Measurements from ENCODE around the gene ETV3.
"Not testable (repeated sequence)": the region's sequence is repeated elsewhere in the genome, so short reads cannot be mapped to it uniquely, and the experiment has no call there.

Gene ETV3

DNA sequence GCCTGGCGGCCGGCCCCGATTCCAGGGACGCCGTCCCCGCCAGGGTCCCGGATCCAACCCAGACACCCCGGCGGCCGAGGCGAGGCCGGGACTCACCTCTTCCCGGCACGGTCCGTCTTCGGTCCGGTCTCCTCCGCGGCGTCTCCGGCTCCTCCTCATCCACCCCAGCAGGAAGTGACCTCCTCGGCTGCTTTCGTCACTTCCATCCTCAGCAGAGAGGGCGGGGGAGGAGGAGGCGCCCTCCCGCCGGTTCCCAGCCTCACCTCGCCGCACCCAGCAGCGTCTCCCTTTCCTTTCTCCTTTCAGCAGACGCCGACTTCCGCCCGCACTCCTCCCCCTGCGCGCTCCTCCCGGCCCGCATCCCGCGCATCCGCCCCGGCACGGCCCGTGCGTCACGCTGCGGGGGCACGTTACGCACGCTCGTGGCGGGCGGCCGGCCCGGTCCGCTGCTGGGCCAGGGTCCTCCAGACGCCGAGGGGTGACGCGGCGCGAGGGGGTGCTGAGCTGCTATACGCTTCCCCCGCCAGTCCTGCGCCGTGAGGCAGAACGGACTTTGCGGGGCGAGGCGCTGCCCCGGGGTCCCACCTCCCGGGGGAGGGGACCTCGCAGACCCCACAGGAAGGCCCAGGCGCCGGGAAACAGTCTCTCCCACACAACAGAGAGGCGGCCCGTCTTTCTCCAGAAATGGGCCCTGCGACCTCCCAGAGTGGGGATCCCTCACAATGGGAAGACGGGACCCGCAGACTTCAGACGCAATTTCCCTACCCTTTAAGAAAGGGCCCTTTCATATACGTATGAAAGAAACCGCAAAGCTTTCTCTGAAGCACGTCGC is at the start of gene ETV3:
TSS of gene ETV3 (minus strand) at position 176 of the 832 bp plus-strand sequence. CDS start 2,043 bp downstream, outside the sequence.
- peak; percentile 95 for DNase-seq

DNA sequence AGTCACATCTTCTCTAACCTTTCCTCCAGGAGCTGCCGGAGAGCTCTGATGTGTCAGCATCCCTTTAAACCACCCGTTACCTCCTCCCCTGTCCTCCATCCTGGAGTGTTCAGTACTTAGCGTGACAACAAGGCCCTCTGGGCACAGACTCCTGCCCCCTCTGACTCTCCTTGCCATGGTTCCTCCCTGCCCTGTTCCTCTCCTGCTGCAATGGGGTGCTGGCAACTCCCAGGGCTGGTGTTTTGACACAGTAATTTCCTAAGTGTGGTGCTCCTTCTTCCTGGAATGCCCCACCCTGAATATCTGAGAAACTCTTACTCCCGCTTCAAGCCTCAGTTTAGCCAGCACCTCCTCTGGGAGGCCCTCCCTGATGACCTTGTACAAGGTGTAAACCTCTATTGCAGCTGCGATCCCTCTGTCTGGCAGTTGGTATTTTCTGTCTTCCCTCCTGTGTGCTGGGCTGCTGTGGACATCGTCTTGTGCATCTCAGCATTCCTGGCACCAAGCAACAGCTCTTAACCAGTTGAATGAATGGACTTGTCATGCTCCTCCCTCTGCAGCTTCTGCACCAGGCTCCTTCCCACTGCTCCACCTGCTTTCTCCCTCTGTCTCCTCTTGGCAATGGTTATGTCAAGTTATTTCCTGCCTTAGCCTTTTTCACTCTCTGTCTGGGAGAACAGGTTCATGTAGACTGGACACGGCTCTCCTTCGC is 48.2 kb upstream of the ETV3 start:
- no peak for DNase-seq

- no peak for DNase-seq
Measured at GRCh38 chr1:157183870-157184269, 45.7 kb upstream of the ETV3 start.

DNA sequence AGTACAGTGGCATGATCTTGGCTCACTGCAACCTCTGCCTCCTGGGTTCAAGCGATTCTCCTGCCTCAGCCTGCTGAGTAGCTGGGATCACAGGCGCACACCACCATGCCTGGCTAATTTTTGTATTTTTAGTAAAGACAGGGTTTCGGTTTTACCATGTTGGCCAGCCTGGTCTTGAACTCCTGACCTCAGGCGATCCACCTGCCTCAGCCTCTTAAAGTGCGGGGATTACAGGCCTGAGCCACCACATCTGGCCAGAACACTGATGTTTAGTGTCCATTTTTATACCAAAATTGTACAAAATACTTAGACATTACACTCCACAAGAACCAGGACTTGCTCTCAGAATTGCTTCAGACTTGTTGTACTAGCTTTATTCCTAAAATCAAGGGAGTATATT is 44.2 kb upstream of the ETV3 start:
- DNase-seq, result not testable (repeated sequence)

DNA sequence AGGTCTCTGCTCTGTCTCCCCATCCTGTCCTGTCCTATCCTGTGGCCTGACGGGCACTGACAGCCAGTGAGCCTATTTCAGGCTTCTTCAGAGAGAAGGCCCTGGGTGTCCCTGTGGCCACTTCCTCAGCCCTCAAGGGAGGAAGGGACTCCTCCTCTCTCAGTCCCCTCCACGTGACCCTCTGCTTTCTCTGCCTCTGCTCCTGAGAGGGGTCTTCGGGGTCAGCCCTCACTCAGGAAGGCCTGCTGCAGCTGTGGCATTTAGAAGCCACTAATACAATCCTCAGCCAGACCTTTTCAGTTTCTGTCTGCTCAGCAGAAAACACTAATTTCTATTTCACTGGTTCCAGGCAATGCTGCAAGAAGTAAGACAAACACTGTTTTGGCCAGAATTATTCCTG is 43.6 kb upstream of the ETV3 start:
- DNase-seq, result no peak

DNA sequence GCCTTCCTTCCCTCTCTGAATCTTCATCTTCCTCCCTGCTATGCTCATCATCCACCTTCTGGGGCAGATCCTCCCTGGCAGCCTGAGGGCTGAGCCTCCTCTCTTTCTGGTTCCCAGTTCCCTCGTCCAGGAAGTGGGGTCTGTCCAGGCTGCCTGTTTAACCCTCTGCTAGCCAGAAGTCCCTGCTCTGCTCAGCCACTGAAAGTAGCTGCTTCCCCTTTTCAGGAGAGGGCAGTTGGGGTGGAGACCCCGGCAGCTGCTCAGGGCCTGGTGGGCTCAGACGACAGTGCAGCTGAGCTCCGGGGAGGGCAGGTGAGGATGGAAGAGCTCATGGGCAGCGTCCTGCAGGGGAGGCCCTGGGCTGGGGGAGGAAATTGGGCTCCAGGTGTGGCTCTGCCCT is 43.1 kb upstream of the ETV3 start:
- no peak for DNase-seq

- no peak for DNase-seq
Measured at GRCh38 chr1:157178490-157178889, 40.3 kb upstream of the ETV3 start.

- no peak for DNase-seq
Measured at GRCh38 chr1:157177733-157178394, 39.7 kb upstream of the ETV3 start.

GRCh38 chr1:157176591-157177121 is 38.5 kb upstream of the ETV3 start:
- DNase-seq, result no peak

- no peak for DNase-seq
Measured at GRCh38 chr1:157176016-157176415, 37.8 kb upstream of the ETV3 start.

GRCh38 chr1:157173900-157174410 is 35.8 kb upstream of the ETV3 start:
- no peak for DNase-seq

- not testable (repeated sequence) for DNase-seq
Measured at GRCh38 chr1:157173241-157173640, 35.0 kb upstream of the ETV3 start.

- not testable (repeated sequence) for DNase-seq
Measured at GRCh38 chr1:157172591-157172990, 34.4 kb upstream of the ETV3 start.

GRCh38 chr1:157171903-157172503 is 33.8 kb upstream of the ETV3 start:
- not testable (repeated sequence) for DNase-seq

DNA sequence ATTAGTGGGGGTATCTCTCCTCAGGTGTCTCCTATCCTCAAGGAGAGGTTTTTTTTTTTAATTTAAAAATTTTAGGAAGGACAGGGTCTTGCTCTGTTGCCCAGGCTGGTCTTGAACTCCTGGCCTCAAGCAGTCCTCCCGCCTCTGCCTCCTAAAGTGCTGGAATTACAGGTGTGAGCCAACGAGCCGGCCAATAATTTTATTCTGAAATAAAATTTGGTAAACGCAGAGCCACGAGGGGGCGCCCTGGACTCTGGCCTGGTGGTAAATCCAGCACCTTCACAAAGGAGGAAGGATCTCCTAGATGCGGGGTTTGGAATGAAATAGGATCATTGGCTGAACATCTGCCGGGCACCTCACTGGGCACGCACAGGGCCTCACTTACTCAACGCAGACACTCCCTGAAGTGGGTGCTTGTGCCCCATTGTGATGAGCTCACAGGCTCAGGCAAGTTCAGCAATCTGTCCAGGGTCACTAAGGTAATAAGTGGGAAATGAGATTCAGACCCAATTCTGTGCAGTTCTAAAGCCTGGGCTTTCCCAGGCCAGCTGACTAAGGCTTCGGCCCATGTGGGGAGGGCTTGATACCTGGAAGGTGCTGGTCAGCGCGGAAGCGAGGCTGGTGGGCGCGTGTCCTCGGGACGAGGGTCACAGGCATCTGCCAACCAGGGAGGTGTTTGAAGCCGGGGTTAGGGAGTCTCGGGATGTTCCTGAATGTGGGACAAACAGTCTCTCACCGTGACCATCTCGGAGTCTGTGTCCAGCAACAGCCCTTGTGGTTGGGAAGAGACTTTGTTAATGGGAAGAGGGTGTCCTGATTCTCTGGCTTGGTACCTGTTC is 32.7 kb upstream of the ETV3 start:
- DNase-seq, result peak; percentile 71

- DNase-seq, result no peak
Measured at GRCh38 chr1:157168015-157168414, 29.8 kb upstream of the ETV3 start.

DNA sequence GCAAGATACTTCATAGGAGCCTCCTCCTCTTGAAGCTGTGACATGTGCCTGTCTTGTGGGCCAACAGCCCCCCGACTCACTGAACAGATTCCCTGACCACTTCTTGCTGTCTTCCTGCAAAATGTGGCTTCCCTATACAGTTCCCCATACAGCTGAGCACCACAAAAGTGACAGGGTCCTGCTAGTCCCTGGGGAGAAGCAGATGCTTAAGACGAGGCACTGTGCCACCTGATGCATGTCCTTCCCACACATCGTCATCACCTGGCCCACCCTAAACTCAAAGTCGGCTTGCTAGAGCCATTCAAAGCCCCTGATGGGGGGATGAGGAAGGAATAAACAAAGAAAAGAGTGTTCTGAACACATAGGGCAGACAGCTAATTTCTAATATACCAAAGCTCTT is 29.2 kb upstream of the ETV3 start:
- no peak for DNase-seq

DNA sequence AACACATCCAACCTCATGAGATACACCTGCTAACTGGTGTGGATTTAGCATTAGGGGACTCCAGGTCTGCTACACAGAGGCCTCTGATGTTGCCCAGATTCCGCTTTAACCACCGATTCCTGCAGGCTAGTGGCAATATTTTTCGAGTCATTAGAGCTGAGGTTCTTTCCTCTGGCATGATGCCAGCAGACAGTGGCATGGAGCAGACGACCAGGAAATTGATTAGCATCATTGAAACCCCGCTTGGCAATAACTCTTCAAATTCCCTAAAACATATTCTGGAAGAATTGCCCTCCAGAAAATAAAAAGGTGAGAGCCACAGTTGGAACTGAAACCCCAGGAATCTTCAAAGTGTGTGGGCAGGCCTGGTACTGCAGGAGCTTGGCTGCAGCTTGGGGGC is 28.4 kb upstream of the ETV3 start:
- DNase-seq, result no peak

GRCh38 chr1:157163273-157164127 is 25.3 kb upstream of the ETV3 start:
- DNase-seq, result peak; percentile 80

DNA sequence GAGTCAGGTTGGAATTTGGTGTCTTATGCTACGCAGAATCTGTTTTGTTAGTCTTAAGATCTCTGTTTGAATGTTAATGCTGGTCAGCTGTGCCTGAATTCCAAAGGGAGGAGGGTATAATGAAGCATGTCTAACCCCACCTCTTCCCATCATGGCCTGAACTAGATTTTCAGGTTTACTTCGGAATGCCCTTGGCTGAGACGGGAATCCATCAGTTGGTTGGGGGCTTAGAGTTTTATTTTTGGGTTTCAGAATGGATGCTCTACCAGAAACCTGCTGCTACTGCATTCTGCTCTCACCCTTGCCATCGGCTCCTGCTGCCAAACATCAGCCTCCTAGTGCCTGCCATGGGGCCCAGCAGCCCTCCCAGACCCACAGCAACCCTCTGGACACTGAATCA is 24.1 kb upstream of the ETV3 start:
- DNase-seq, result no peak

DNA sequence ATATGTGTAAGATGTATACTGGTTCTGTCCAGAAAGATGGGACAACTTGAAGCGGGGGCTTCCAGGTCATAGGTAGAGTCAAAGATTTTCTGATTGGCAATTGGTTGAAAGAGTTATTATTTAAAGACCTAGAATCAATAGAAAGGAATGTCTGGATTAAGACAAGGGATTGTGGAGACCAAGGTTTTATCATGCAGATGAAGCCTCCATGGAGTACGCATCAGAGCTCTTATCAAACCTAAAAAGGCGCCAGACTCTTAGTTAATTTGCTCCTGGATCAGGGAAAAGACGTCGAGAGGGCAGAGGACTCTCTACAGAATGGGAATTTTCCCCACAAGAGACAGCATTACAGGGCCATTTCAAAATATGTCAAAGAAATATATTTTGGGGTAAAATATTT is 23.7 kb upstream of the ETV3 start:
- DNase-seq, result no peak
